Measurements from ENCODE around the gene POC5. TPM values are rescaled to one million over a fixed set of nuclear protein-coding genes. Genes with fewer than 3 reads are reported as not detected.
"Not testable (repeated sequence)": the region's sequence is repeated elsewhere in the genome, so short reads cannot be mapped to it uniquely, and the experiment has no call there.

POC5 gene
- total RNA-seq, 1 experiment from 2014 or later = 14.8 TPM

GRCh38 chr5:75727931-75728330 is 10.7 kb upstream of the POC5 start:
- ChIA-PET POLR2A (no interaction called here), CTCF (no interaction called here), RAD21 (ENCODE audit: low non-redundant PET in 1 of 2, low total read pairs in 2 of 2, uncharacterized antibody in 2 of 2, unreplicated experiment in 2 of 2) (no interaction called here)
- BruUV-seq (replicated peaks) = no TSS peak
- Histone ChIP-seq H3K36me3 (ENCODE audit: control insufficient read depth in 1 of 2, insufficient read depth in 2 of 2, low read length in 2 of 2) (no peaks in the 10 kb centered on the region), H3K4me1 (ENCODE audit: control insufficient read depth in 1 of 2, insufficient read depth in 2 of 2, low read length in 2 of 2) (no peaks in the 10 kb centered on the region), H3K4me2 (ENCODE audit: low read length) (no peak overlapping the region), H3K27me3 (ENCODE audit: insufficient read depth, low read length) (no peaks in the 10 kb centered on the region), H4K20me1 (ENCODE audit: insufficient read depth) (no peaks in the 10 kb centered on the region; the same call in 1 of the 2 replicates), H3K9ac (ENCODE audit: low read length) (no peak overlapping the region), H2AFZ (ENCODE audit: low read depth, low read length, poor library complexity, severe bottlenecking) (no peak overlapping the region), H3K9me3 (ENCODE audit: control insufficient read depth in 1 of 2, insufficient read depth in 1 of 2, low read depth in 1 of 2, low read length in 2 of 2) (no peaks in the 10 kb centered on the region), H3K27ac (ENCODE audit: low read depth, low read length) (no peak overlapping the region), H3K4me3 (replicated peaks in 1 of 2; ENCODE audit: low read depth in 1 of 2, low read length in 2 of 2) (no peak overlapping the region), H3K9me2 (ENCODE audit: insufficient read depth) (no peaks in the 10 kb centered on the region), H3K79me2 (ENCODE audit: insufficient read depth, low read length) (no peaks in the 10 kb centered on the region)
- DNase-seq (ENCODE audit: low read depth, low spot score) (no peak), ATAC-seq (no peak)
- intact Hi-C loops (cut with micrococcal nuclease) = no loop called here
- TF ChIP-seq SRF (IDR thresholded peaks at IDR 0.05; ENCODE audit: low read depth) (no peak), JUND (IDR thresholded peaks at IDR 0.05) (no peak), RAD21 (IDR thresholded peaks at IDR 0.05; ENCODE audit: low read depth) (no peak), POLR2A (IDR thresholded peaks at IDR 0.05; ENCODE audit: borderline replicate concordance, extremely low read depth, insufficient read depth, insufficient read length) (no peak), EZH2 (IDR thresholded peaks at IDR 0.05) (no peak), CTCF (IDR thresholded peaks at IDR 0.05 in 2 of 3, conservative IDR thresholded peaks at IDR 0.05 in 1 of 3; ENCODE audit: borderline replicate concordance in 1 of 3, insufficient read depth in 1 of 3, low read depth in 2 of 3, low read length in 2 of 3) (no peak), EGR1 (IDR thresholded peaks at IDR 0.05; ENCODE audit: low read depth) (no peak), REST (IDR thresholded peaks at IDR 0.05; ENCODE audit: low read depth) (no peak), YY1 (IDR thresholded peaks at IDR 0.05; ENCODE audit: extremely low read depth, insufficient replicate concordance, low read depth, low read length) (no peak), ELF1 (IDR thresholded peaks at IDR 0.05; ENCODE audit: borderline replicate concordance, low read depth) (no peak), SP1 (IDR thresholded peaks at IDR 0.05; ENCODE audit: low read depth) (no peak), CEBPB (IDR thresholded peaks at IDR 0.05; ENCODE audit: low read depth) (no peak), ZNF274 (IDR thresholded peaks at IDR 0.05; ENCODE audit: low read depth, low read length) (no peak)

- H4K20me1 ChIP-seq (ENCODE audit: insufficient read depth); H3K27ac ChIP-seq (ENCODE audit: low read depth, low read length); H3K4me2 ChIP-seq (ENCODE audit: low read length); CTCF ChIA-PET; H3K9me3 ChIP-seq (ENCODE audit: control insufficient read depth in 1 of 2, insufficient read depth in 1 of 2, low read depth in 1 of 2, low read length in 2 of 2); POLR2A ChIA-PET; ATAC-seq; intact Hi-C loops (cut with micrococcal nuclease); RAD21 ChIA-PET (ENCODE audit: low non-redundant PET in 1 of 2, low total read pairs in 2 of 2, uncharacterized antibody in 2 of 2, unreplicated experiment in 2 of 2); H3K4me1 ChIP-seq (ENCODE audit: control insufficient read depth in 1 of 2, insufficient read depth in 2 of 2, low read length in 2 of 2); H3K9ac ChIP-seq (ENCODE audit: low read length); BruUV-seq (replicated peaks); H3K4me3 ChIP-seq (replicated peaks in 1 of 2; ENCODE audit: low read depth in 1 of 2, low read length in 2 of 2); H3K27me3 ChIP-seq (ENCODE audit: insufficient read depth, low read length); H3K9me2 ChIP-seq (ENCODE audit: insufficient read depth); H3K79me2 ChIP-seq (ENCODE audit: insufficient read depth, low read length); H2AFZ ChIP-seq (ENCODE audit: low read depth, low read length, poor library complexity, severe bottlenecking); H3K36me3 ChIP-seq (ENCODE audit: control insufficient read depth in 1 of 2, insufficient read depth in 2 of 2, low read length in 2 of 2); DNase-seq (ENCODE audit: low read depth, low spot score): not testable (repeated sequence)
Measured at GRCh38 chr5:75726224-75726623, 9.0 kb upstream of the POC5 start.
